ENCODE measurements around the gene GALNT2. TPM values are rescaled to one million over a fixed set of nuclear protein-coding genes. Genes with fewer than 3 reads are reported as not detected.

GALNT2 gene
- total and polyA plus RNA-seq, 9 of the 15 experiments (the other 6 are each of a cell fraction or from before 2014, with no cell fraction given), result 1.6 to 106 (median 51.9) TPM

DNA sequence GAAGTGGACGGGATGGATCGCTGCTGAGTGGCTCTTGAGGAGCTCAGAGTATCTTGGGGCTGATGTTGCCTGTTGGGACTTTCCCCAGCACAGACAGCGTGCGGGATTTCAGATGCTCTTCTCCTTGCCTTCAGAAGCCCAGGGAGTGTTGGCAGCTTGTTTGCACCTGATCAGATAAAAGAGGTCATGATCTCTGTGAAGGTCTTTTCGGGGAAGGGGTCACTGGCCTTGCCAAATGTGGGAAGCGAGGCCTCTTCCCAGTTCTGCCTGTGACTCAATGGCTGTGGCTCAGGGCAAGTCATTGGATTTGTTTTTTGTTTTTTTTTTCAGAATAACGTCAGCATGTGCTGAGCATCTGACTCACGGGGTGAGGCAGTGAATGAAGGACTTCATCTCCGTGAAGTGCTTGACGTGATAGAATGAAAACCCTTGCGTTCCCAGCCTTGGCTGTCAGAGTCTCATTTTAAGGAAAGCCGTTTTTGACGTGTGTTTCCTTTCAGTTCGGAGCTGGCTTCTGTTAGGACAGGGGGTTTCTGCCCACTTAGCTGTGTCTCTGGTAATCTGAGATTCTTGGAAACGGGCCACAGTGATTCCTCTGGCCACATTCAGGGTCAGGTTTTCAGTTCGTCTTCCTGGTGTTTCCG, 46.7 kb downstream of the GALNT2 start (continued):
- no peak for TF ChIP-seq JUN (IDR thresholded peaks at IDR 0.05; ENCODE audit: borderline replicate concordance, low read depth, low read length)
- TF ChIP-seq JUN (CRISPR knock-in tag; IDR thresholded peaks at IDR 0.05; ENCODE audit: borderline replicate concordance), result no peak

DNA sequence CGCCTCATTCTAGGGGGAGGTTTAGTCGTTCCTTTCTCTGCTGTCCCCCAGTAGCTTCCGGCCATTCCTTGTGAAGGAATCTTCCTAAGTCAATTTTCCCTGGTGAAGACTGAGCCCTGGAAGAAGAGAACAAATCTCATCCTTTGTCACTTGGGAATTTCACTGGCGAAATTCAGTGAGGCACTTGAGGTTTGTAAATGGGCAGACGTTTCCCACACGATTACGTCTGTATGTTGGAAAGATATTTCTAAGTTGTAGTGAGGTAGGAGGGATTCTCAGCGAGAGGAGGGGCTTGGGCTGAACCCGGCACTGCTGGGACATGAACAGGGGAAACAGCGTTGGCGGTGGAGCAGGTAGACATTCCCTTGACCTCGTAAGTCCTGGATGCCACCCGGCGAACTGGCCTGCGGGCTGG, 47.2 kb downstream of the GALNT2 start:
- 94% methylated on average over 15 of the region's 15 CpGs for WGBS (ENCODE audit: insufficient coverage, low coverage, missing lambda C conversion rate)
- peaks cover 39 to 53% of the 10 kb centered on the region in 2 experiments for H3K4me1 ChIP-seq (replicated peaks in 1 of 2; ENCODE audit: control insufficient read depth in 2 of 2, insufficient read depth in 2 of 2, low read length in 2 of 2)
- ChIA-PET POLR2A (interaction anchor here (0.6 to 1.0 kb wide), 3 partner anchors 33 to 66 kb away, joined by 3 to 4 read pairs (median 3); no protein-coding TSS in a partner anchor), CTCF (ENCODE audit: low intra/inter-chr PET ratio) (no interaction called here)
- no peaks in the 10 kb centered on the region for H3K9me3 ChIP-seq (replicated peaks; ENCODE audit: control insufficient read depth, insufficient read depth, low read depth, low read length)
- peaks cover 9% of the 10 kb centered on the region; the same call in 1 of the 2 replicates for H4K20me1 ChIP-seq (replicated peaks; ENCODE audit: control insufficient read depth, insufficient read depth, low read length)
- TF ChIP-seq XRCC3 (IDR thresholded peaks at IDR 0.05) (no peak), KHSRP (IDR thresholded peaks at IDR 0.05) (no peak), ZNF3 (CRISPR knock-in tag; IDR thresholded peaks at IDR 0.05) (no peak), THRAP3 (IDR thresholded peaks at IDR 0.05; ENCODE audit: borderline replicate concordance) (no peak), ATF7 (IDR thresholded peaks at IDR 0.05) (no peak), TRIM28 (IDR thresholded peaks at IDR 0.05) (no peak), ARNT (IDR thresholded peaks at IDR 0.05) (no peak), DEAF1 (CRISPR knock-in tag; IDR thresholded peaks at IDR 0.05) (no peak), GTF2F1 (IDR thresholded peaks at IDR 0.05; ENCODE audit: low read depth, low read length) (no peak), KLF1 (tag; IDR thresholded peaks at IDR 0.05) (no peak), MEIS2 (IDR thresholded peaks at IDR 0.05; ENCODE audit: partially characterized antibody) (no peak), HNRNPL (IDR thresholded peaks at IDR 0.05; ENCODE audit: low read depth, low read length) (no peak), MLX (CRISPR knock-in tag; conservative IDR thresholded peaks at IDR 0.05) (no peak), MBD2 (IDR thresholded peaks at IDR 0.05; ENCODE audit: borderline replicate concordance, low read depth) (no peak), HDAC2 (IDR thresholded peaks at IDR 0.05) (no peak)
- TF ChIP-seq, protein P1, sequence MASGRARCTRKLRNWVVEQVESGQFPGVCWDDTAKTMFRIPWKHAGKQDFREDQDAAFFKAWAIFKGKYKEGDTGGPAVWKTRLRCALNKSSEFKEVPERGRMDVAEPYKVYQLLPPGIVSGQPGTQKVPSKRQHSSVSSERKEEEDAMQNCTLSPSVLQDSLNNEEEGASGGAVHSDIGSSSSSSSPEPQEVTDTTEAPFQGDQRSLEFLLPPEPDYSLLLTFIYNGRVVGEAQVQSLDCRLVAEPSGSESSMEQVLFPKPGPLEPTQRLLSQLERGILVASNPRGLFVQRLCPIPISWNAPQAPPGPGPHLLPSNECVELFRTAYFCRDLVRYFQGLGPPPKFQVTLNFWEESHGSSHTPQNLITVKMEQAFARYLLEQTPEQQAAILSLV (tag; IDR thresholded peaks at IDR 0.05), result no peak
- peak overlapping the region in 1 of 2 experiments; percentile 37; a peak in 1 of 4 replicates for H3K9ac ChIP-seq (ENCODE audit: insufficient read depth in 1 of 2, low read depth in 2 of 2, low read length in 2 of 2)
- H3K27ac ChIP-seq (ENCODE audit: extremely low read depth, low read depth, low read length), result no peak overlapping the region
- H3K79me2 ChIP-seq (ENCODE audit: control insufficient read depth, insufficient read depth, low read length), result peaks cover 90% of the 10 kb centered on the region
- H3K9me1 ChIP-seq (ENCODE audit: control insufficient read depth, insufficient read depth, low read length), result no peaks in the 10 kb centered on the region
- no peak overlapping the region for H3K4me3 ChIP-seq
- no peak for DNase-seq (ENCODE audit: extremely low read depth in 1 of 4, low spot score in 3 of 4)
- no peak overlapping the region for H3K4me2 ChIP-seq (ENCODE audit: insufficient read depth, low read length)
- no peak overlapping the region for H2AFZ ChIP-seq (ENCODE audit: low read depth, low read length)
- no peak for ATAC-seq
- peaks cover 37% of the 10 kb centered on the region; the same call in 2 of the 3 replicates for H3K36me3 ChIP-seq (ENCODE audit: control insufficient read depth, insufficient read depth, low read length)
- no peaks in the 10 kb centered on the region for H3K27me3 ChIP-seq (ENCODE audit: control insufficient read depth in 2 of 2, insufficient read depth in 2 of 2, low read length in 2 of 2)
- in situ Hi-C loops (cut with MboI), result no loop called here
- no peak for FAIRE-seq
- intact Hi-C loops (cut with micrococcal nuclease), result no loop called here
- BruUV-seq (replicated peaks), result no TSS peak

All from K562 (cell line).